ENCODE data around the gene NLE1.

GRCh38 chr17:35166526-35166925 lies 24.4 kb upstream of the NLE1 start:
- TF ChIP-seq CTCF (conservative IDR thresholded peaks at IDR 0.05; ENCODE audit: low read length) (no peak), EZH2phosphoT487 (IDR thresholded peaks at IDR 0.05; ENCODE audit: borderline replicate concordance) (no peak)

All from Loucy (cell line).